ENCODE data around the gene DNAH2.

The DNAH2 gene

DNA sequence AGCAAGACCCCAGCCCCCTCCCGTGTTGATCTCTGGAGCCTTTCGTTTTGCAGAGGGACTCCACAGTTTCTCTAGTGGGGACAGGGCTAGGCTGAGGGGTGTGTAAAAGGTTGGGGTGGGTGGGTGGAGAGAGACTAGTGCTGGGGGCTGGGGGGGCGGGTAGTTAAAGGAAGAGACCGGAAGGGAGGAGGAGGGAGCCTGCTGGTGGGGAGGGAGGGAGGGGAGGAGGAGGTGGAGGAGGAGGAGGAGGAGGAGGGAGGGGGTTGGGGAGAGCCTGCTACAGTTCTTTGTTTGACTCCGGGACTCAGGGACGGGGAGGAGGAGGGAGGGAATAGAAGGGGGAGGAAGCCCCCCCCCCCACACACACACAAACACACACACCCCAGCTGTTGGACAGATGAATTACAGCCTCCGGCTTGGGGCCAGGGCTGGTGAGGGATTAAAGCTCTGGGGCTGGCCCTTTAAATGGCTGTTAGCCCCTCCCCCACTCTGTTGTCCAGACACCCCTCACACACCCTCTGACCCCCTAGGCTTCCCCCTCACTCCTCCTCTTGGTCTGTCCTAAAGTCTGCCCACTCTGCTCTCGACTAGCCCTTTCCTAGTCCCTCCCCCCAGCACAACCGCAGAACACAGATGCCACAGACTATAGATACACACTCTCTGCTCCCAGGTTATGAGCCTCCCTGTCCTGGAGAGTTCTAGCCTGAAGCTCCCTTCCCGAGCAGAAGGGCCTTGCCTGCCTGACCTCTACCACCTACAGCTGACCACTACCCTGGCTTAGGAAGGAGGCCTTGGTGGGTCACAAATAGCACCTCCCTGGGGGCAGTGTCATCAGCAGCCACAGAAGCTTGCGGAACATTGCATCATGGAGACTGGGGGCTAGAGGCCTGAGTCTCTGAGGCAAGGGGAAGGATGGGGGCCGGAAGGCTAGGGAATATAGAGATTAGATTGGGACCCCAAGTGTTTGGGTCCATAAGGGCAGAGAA is 120.8 kb downstream of the DNAH2 start:
- no peak for DNase-seq (ENCODE audit: low read depth in 2 of 2)

DNA sequence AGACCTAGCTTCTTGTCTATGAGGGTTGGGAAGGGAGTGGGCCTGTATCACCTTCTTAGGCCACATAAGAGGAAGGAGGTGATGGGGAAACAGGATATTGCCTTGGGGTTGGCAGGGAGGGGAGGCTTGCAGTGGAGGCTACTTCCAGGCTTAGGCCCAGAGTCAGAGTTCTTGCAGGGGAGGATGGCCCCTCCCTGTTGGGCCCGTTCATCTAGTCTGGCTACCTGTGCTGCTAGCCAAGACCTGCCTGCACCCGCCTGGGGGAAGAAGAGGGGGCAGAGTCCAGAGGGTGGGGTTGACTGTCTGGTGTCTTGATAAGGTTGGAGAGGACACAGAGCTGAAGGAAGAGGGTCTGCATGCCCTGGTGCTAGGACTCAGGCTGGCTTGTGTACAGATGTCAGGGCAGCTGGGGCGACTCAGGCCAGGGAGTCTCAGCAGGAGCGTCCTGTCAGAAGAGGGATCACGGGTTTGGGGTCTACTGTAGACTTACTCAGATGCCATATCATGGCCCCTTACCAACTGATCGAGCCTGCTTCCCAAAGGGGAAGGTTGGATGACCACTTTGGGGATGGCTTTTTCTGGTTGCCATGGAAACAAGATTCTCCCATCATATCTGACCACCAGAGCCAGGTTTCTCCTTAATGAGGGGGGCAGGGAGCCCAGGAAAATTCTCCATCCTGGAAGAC is 121.8 kb downstream of the DNAH2 start:
- DNase-seq (ENCODE audit: low read depth in 2 of 2), result no peak

DNA sequence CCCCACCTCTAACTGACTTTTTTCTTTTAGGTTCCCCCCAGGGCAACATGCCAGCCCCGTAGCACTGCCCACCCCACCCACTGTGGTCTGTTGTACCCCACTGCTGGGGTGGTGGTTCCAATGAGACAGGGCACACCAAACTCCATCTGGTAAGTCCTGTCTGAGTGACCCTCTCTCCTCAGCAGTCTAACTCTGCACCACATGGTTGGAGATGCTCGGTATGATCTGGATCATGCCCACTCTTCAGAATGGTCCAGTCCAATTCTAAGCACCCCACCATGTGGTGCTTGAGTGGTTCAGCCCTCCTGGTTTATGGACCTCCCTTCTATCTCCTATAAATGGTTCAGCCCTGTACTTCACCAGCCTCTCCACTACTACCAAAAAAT is 122.3 kb downstream of the DNAH2 start:
- DNase-seq (ENCODE audit: low read depth in 2 of 2), result no peak

DNA sequence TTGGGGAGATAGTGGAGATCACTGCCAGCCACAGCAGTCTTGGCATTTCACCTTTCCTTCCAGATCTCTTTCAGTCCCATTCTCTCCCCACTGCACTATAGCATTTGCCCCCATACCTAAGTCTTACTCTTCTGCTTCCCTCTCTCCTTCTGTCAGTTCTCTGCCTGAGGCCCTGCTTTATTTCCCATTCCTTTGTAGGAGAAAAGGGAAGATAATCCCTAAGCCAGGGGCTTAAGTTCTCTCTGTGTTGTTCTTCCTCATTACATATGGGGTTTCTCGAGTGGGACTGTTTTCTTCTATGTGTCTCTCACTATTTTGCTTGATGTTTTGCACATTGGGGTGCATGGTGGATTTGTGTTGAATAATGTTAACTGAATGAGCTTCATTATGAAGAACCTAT is 122.9 kb downstream of the DNAH2 start:
- DNase-seq (ENCODE audit: low read depth in 2 of 2), result no peak

DNA sequence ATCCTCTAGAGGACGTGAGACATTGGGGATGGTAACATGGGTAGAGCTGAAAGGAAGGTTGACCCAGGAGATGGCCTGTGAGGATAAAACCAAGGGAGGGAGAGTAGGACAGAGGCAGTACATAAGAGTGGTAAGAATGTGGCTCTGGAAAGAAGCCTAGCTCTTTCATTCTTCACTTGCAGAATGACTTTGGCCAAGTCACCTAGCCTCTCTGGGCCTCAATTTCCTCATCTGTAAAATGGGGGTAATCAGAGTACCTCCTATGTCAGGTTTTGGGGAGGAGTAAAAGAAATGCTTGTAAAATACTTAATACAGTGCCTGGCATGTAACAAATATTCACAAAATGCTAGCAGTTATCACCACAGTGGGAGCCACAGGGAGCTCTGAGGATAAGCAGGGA is 123.3 kb downstream of the DNAH2 start:
- no peak for DNase-seq (ENCODE audit: low read depth in 2 of 2)

DNA sequence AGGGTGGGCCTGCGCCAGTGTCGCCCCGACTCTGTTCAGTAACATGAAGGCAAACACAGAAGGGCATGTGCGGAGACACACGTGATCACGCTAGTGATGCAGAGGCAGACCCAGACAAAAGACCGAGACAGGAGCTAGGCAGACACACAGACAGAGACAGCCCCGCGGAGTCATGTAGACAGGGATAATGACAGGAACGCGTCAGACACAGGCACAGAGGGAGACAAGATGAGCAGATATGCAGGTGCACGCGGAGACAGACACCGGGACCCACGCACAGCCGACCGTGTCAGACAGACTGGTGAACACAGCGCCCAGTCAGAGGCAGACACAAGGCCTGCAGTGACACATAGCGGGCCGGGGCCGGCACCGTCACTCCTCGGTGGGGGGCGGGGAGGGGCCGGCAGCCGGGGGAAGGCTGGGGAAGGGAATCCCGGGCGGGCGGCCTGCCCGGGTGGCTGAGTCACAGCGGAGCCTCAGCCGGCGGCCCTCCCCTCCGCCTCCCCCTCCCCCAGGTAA is 123.9 kb downstream of the DNAH2 start:
- peak; percentile 84 to 87 for DNase-seq (ENCODE audit: low read depth in 2 of 2)

DNA sequence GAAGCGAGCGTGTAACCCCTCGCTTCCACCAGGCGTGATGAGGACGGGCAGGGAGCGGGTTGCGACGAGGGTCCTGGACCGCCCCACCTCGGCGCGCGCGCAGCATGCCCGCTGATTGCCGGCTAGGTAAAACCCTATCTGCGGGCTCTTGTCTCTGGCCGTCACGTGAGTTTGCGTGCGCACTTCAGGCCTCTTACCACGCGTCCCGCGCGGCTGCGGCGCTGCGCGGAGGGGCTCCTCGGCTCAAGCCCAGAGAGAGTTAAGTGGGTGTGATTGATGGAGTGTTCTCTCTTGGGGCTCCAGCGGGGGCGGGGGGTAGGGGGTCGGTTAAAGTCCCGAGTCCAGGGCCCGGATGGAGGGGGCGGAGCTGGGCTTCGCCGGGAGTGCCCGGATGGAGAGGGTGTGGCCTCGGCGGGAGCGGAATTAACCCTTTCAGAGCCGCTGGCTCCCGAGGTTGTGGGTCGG is 124.4 kb downstream of the DNAH2 start:
- peak; percentile 78 to 81 for DNase-seq (ENCODE audit: low read depth in 2 of 2)

DNA sequence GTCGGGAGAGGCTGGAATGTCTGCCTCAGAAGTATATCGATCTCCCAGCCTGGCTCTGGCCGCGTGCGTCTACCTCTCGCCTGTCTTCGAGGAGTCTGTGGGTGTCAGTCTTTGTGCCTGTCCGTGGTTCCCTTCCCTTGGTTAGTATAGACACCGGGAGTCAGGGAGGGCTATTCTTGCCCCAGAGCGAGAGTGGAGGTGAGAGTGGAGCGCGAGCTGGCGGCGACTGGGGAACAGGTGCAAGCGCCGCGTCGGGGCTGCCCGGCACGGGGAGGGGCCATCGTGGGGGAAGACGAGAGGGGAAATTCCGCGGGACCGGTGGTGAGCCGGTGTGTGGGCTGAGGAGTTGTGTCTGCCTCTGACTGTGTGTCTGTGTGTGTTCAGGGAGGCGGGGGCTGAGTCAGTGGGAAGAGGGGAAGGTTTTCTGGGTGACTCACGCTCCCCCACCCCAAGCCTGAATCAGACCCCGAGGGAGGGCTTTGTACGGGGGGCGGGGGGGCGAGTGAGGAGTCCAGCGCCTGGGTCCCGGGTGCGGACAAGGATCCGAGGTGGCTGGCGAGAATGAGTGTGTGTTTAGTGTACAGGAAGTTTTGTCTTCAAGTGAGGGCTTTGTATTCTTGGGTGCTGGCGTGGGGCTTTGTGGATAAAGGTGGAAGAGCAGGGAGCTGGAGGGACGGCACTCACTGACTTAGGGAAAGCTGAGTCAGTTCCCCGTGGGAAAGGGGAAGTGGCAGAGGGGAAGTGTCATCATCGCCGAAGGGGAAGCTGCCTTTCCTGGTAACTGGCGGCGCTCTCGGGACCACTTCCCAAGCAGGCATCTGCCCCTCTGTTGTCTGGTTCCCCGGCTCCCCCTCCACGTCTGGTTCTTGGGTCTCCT is 125.1 kb downstream of the DNAH2 start:
- DNase-seq (ENCODE audit: low read depth in 2 of 2), result peak; percentile 88 to 95

DNA sequence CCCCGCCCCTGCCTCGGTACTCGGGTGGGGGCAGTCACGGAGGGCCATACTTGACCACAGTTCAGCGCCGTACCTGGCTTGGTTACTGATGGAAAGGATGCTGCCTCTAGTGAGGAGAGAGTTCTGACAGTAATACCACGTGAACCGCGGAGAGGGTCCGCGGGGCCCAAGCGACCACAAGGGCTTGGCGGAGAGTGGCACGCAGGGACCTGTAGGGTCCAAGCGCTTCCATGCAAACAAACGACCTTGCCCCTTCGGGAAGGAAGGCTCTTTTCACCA is 125.7 kb downstream of the DNAH2 start:
- DNase-seq (ENCODE audit: low read depth in 2 of 2), result no peak

DNA sequence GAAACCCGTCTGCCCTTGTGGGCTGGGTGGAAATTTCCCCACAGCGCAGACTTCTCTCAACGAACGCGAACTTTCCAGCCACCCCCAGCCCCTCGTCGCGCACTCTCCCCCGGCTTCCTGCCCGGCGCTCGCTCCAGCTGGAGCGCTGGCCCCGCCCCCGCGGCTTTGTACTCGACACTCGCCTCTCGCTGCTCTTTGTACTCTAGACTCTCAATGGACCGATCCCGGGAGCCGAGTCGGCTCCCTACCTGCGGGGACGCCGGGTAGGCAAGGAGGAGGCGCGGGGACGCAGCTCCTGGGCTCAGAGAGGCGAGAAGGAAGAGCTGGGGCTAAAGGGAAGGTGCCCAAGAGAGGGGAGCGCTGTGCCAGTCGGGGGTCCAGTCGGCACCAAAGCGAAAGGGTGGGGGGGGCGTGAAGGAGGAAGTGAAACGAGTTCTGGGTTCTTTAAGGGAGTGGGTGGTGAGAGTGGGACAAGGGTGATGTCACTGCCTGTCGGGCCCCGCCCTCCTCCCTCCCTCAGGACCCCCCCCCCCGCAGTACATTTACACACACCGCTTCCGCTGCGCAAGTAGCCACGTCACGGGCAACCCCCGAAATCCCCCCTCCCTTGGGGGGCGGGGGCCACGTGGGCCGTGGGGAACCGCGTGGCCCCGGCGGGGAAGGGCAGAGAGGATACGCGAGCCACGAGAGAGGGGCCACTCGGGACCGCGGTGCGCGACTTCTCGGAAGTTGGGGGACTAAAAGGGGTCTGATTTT is 126.2 kb downstream of the DNAH2 start:
- peak; percentile 71 to 85 for DNase-seq (ENCODE audit: low read depth in 2 of 2)

DNA sequence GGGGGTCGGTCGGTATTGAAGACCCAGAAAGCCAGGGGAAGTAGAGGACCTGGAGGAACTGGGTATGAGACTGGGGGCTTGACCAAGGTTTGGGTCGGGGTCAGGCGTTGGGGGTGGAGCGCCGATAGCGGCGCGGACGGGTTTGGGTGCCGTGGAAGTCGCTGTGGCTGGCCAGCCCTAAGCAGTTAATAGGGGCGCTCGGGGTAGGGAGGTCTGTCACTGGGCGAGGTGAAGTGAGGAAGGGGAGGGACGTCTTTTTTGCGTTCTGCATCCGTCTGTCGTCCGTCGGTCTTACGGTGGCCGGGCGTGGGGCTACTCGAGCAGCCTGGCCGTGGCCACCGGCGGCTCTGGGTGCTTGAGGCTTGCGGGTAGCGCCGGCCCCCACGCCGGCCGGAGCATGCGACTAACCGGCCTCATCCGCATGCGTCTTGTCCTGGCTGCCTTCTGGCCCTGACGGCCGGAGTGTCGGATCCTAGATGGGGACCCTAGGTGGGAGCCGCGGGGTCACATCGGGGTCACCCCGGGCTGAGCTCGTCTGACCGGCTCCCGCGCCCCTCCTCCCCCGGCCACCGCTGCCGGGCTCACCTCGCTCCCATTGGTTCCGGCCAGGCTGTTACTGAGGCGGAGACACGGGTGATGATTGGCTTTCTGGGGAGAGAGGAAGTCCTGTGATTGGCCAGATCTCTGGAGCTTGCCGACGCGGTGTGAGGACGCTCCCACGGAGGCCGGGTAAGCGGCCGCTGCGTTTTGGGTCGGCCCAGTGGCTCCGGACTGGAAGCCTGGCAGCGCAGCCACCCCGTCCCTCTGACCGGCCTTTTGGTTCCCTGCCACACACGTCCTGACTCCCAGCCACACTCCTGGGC is 127.0 kb downstream of the DNAH2 start:
- peak; percentile 71 to 81 for DNase-seq (ENCODE audit: low read depth in 2 of 2)

DNA sequence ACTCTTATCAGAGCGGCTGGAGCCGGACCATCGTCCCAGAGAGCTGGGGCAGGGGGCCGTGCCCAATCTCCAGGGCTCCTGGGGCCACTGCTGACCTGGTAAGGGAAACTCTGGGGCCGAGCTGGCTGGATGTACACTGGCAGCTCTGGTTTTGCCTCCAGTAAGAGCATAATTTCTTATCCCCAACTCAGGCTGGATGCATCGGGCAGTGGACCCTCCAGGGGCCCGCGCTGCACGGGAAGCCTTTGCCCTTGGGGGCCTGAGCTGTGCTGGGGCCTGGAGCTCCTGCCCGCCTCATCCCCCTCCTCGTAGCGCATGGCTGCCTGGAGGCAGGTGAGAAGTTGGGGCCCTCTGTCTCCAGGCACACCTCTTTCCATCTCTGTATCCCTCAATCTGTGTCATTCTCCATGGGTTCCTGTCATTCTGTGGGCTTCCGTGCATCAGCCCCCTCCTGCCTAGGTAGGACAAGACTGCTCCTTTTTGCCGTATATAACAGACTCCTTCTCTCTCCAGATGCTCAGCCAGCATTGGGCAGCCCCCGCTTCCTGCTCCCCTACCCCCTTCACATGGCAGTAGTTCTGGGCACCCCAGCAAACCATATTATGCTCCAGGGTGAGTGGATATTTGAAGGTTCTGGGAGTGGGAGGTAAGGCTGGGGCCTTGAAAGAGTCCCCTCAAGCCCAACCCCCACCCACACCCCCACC is 128.0 kb downstream of the DNAH2 start:
- no peak for DNase-seq (ENCODE audit: low read depth in 2 of 2)

DNA sequence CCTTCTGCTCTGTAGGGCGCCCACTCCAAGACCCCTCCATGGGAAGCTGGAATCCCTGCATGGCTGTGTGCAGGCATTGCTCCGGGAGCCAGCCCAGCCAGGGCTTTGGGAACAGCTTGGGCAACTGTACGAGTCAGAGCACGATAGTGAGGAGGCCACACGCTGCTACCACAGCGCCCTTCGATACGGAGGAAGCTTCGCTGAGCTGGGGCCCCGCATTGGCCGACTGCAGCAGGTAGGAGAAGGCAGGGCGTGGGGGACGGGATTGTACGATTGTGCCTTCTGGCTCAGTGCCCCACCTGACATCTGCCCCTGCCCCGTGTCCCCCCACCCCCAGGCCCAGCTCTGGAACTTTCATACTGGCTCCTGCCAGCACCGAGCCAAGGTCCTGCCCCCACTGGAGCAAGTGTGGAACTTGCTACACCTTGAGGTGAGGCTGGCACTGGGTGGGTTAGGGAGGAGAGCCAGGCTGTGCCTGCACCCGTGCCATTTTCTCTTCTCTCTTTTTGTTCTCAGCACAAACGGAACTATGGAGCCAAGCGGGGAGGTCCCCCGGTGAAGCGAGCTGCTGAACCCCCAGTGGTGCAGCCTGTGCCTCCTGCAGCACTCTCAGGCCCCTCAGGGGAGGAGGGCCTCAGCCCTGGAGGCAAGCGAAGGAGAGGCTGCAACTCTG is 128.7 kb downstream of the DNAH2 start:
- no peak for DNase-seq (ENCODE audit: low read depth in 2 of 2)

DNA sequence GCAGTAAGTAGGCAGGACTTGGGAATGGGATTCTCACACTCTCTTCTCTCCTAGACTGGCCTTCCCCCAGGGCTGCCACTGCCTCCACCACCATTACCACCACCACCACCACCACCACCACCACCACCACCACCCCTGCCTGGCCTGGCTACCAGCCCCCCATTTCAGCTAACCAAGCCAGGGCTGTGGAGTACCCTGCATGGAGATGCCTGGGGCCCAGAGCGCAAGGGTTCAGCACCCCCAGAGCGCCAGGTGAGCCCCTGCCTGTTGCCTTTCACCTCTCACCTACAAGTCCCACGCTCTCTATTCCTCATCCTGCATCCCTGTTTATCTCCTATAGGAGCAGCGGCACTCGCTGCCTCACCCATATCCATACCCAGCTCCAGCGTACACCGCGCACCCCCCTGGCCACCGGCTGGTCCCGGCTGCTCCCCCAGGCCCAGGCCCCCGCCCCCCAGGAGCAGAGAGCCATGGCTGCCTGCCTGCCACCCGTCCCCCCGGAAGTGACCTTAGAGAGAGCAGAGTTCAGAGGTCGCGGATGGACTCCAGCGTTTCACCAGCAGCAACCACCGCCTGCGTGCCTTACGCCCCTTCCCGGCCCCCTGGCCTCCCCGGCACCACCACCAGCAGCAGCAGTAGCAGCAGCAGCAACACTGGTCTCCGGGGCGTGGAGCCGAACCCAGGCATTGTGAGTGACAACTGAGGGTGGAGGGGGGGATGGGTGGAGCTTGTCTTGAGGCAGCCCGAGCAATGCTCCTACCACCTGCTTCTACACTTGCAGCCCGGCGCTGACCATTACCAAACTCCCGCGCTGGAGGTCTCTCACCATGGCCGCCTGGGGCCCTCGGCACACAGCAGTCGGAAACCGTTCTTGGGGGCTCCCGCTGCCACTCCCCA is 129.5 kb downstream of the DNAH2 start:
- no peak for DNase-seq (ENCODE audit: low read depth in 2 of 2)

DNA sequence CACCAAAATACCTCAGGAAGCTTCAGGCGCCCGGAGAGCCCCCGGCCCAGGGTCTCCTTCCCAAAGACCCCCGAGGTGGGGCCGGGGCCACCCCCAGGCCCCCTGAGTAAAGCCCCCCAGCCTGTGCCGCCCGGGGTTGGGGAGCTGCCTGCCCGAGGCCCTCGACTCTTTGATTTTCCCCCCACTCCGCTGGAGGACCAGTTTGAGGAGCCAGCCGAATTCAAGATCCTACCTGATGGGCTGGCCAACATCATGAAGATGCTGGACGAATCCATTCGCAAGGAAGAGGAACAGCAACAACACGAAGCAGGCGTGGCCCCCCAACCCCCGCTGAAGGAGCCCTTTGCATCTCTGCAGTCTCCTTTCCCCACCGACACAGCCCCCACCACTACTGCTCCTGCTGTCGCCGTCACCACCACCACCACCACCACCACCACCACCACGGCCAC is 130.6 kb downstream of the DNAH2 start:
- no peak for DNase-seq (ENCODE audit: low read depth in 2 of 2)

DNA sequence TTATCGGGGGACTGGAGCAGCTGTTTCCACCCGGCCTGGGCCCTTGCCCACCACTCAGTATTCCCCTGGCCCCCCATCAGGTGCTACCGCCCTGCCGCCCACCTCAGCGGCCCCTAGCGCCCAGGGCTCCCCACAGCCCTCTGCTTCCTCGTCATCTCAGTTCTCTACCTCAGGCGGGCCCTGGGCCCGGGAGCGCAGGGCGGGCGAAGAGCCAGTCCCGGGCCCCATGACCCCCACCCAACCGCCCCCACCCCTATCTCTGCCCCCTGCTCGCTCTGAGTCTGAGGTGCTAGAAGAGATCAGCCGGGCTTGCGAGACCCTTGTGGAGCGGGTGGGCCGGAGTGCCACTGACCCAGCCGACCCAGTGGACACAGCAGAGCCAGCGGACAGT is 131.2 kb downstream of the DNAH2 start:
- no peak for DNase-seq (ENCODE audit: low read depth in 2 of 2)

DNA sequence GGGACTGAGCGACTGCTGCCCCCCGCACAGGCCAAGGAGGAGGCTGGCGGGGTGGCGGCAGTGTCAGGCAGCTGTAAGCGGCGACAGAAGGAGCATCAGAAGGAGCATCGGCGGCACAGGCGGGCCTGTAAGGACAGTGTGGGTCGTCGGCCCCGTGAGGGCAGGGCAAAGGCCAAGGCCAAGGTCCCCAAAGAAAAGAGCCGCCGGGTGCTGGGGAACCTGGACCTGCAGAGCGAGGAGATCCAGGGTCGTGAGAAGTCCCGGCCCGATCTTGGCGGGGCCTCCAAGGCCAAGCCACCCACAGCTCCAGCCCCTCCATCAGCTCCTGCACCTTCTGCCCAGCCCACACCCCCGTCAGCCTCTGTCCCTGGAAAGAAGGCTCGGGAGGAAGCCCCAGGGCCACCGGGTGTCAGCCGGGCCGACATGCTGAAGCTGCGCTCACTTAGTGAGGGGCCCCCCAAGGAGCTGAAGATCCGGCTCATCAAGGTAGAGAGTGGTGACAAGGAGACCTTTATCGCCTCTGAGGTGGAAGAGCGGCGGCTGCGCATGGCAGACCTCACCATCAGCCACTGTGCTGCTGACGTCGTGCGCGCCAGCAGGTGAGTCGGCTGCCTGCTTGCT is 131.7 kb downstream of the DNAH2 start:
- no peak for DNase-seq (ENCODE audit: low read depth in 2 of 2)

Measured in stimulated activated CD4-positive, alpha-beta T cell treated with anti-CD3 and anti-CD28 coated beads, Interleukin-12 subunit alpha, Interleukin-12 subunit beta, amount 100 ng/mL, for 24 hours (primary cell).